Stimulated activated CD4-positive, alpha-beta T cell treated with anti-CD3 and anti-CD28 coated beads, Interleukin-15, amount 100 ng/mL, for 1 hour (primary cell): Measurements from ENCODE around the gene CHD2.
A peak's percentile ranks its signal among the peaks of the same experiment; 100 is the strongest.

Experiments used
- DNase-seq, 2 donors: peaks; one replicate each; pipeline ENCODE4 v3.0.0-alpha.2; 2020; ENCODE audit warnings: low read depth in 1 of 2, low spot score in 1 of 2

CHD2 gene

DNA sequence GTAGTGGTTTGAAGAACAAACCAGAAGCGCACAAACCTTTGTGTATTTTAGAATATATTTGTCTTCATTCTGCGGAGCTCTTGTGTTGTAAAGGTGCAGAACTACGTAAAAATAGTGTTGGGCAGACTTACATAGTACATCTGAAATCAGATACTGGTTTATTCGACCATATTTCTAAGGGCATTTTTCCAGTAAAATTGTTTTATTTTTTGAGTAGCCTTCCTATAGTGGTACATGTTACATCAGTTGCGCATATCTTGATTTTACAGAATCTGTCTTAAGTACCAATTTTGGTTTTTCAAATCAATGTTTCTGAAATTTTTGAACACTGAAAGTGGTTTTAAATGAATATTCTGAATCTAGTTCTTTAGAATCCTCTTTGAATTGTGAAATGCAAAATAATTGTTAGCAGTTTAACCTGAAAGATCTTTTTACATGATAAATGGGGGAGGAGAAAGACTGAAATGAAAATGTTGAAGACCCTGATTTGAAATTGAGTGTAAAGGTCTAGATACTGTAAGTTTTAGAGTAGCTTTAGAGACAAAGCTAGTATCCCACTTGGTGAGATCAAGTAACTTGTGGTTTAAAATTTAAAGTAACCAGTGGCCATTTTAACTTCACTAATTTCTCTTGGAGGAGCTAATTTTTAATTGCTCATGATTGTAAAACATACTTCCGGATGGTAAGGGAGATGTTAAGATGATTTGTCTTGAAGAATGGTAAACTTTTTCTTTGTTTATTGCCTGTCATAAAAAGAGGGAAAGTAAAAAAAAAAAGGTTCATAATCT, 15.5 kb upstream of the CHD2 start:
- DNase-seq, result no peak

DNA sequence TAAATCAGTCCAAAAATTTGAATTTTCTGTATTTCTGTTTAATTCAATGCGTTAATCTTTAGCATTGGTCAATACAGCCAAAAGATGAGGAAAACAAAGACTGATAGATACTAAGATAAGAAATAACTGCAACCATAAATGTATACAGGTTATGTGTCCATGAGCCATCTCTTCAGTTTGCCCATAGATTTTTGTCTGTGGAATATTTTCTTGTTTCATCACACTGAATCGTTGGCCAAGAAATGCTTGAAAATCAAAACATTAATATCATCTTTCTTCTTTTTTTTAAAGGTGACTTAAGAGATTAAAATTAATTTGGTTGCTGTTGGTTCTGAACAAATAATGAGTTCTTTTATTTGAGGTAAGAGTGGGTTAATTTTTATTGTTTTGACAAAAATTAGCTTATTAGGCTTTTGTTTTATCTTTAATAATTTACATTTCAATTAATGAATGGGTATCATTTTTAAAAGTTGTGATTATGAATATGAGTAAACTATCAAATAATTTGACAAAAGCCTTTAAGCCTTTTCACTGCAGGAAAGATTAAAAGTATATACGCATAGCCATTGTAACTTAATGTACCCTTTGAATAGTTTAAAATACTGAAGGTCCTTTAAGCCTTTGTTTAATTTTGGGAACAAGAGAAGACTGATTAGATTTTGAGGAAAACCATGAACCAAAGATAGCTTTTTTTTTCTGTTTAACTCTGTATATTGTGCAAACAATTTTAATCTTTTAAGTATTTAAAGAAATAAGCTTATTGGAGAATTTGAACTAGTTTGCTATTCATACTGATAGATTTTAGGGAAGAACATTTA, 14.7 kb upstream of the CHD2 start:
- DNase-seq, result no peak

DNA sequence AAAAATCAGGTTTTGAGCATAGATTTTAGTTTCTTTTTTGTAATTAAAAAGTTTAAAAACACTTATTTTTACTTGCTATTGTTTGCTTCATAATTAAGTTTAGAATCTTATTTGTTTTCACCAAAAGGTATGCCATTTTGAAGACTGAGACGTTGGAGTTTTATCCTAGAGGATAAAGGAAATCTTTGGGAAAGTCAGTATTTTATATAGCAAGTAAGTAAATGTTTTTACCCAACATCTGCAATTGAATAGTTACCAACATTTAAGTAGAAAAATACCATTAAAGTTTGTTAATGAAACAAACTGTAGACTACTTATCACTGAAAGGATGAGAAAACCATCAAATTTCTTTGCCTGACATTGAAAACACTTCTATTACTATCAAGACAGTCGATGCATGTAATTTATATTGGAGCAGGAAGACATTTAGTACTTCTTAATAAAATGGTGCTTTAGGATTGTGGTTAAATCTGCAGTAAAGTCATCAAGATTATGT, 14.0 kb upstream of the CHD2 start:
- DNase-seq, result no peak

DNA sequence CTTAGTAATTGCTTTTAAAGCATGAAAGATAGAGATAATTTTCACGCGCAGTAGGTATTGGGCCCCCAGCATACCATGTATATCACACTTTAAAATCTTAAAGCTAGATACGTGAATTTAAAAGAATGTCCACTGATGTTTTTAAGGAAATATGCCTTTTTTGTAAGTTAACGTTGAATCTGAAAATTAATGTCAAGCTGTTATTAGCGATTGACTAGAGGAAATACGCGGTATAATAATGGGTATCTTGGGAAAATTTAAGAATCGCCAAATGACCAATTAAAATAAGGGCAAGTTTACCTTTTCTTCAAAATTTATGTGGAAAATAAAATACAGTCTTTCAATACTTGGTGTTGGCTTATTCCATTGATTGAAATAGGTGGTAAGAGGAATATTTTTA, 13.3 kb upstream of the CHD2 start:
- no peak for DNase-seq

DNA sequence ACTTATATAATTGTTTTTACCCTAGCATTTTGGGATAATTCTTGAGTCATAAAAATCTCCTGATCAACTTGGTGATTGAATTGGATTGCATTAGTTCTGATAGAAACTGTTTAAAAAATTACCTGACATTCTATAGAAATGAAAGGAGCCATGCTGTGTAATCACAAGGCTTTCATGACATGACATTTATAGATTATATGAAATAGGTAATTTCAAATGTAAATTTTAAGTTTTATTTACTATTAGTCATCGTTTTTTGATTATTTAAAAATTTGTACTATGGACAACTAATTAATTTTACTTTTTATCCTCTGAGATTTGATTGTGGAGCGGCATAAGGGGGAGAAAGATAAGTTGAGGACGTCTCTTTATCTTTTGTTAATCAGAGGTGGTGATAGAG, 12.3 kb upstream of the CHD2 start:
- DNase-seq, result no peak

DNA sequence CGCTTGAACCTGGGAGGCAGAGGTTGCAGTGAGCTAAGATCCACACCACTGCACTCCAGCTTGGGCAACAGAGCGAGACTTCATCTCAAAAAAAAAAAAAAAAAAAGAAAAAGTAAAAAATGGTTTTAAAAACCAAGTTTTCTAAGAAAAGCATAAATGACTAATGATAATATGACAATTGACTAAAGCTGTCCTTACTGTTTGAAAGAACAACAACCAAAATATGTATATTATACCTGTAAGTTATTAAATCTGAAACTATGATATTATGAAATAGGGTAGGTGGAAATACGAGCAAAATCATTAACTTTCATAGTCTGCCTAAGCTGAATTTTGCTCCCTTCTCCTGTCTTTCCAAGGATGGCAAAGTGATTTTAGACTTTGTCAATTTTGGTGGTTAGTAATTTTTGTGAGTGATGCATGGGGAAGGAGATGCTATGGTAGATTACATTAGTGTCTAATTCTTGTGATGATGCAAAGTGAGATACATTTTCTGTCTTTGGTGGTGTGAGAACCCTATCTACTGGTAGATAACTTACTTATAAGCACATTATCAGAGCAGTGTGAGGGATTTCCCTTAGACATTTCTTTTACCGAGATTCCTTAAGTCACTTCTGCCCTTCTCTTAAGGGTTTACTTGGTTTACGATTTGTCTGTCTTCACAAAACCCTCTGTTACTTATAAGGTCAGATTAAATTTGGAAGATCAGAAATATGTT, 10.6 kb upstream of the CHD2 start:
- DNase-seq, result no peak

DNA sequence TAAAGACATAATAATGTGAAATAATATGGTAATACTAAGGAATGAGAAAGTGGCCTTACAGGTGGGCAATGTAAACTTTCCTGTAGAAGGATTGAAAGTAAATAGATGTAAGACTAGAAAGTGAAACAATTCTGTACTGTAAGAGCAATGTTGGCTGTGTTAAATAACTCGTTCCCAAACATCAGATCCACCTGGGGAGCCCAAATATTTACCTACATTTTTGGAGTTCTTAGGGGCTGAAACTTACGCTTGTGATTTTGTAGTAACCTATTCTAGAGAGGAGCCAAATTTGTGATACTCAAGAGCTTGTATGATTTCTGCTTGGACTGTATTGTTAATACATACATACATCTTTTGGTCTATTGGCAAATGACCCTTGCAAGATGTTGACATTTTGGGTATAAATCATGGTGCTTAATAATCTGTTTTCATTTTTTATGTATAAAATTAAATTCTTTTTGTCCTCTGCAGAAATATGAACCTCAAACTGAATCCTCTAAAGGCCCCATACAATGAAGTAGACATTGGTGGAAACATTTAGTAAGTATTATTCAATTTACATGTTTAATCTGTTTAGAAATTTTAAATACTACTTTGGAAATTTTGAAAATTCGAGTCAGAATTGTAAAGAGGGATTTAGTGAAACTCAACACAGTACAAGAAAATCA, 8.5 kb upstream of the CHD2 start:
- DNase-seq, result no peak

DNA sequence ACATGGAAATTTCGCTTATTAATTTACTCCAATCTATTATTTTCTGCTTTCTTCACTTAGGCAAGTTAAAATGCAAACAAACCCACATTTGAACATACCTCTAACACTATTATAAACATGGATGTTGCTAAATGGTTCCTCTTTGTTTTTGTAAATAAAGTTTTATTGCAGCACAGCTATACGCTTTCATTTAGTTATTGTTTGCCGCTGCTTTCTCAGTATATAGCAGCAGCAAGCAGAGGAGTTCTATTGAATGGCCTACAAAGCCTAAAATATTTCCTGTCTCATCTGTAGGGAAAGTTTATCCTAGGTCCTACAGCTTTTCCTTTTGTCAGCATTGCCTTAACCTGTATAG, 7.9 kb upstream of the CHD2 start:
- DNase-seq, result no peak

DNA sequence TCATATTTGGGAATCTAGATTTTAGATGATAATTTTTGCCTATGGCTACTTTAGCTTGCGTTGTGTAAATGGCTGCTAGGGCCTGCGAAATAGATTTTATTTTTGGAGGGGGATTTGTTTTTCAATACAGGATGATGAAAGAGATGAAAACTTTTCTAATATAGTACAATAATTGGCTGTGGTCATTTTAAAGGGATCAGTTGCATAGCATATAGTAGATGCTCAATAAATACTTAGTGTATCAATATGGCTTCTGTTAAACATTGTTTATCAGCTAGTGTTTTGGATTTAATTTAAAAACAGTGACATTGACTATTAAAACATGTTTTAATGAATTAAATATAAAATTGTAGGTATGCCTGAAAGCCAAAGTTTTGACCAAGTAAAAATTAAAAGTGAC, 6.9 kb upstream of the CHD2 start:
- no peak for DNase-seq

DNA sequence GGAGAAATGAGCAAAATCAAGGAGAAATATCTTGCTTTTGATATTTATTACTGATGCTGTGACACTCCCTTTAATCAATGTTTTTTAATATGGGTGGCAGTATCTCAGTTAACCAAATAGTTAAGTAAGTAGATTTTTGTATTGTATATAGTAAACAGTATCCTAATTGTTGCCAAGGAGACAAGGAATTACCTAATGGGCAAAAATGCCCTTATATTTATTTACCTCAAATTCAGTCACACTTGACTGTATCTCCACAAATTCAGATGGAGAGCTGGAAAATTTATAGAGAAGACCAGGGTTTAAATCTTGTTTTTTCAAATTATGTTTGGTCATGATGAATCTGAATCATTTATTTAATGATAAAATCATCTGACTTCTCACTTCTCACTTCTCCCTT, 3.6 kb upstream of the CHD2 start:
- no peak for DNase-seq

DNA sequence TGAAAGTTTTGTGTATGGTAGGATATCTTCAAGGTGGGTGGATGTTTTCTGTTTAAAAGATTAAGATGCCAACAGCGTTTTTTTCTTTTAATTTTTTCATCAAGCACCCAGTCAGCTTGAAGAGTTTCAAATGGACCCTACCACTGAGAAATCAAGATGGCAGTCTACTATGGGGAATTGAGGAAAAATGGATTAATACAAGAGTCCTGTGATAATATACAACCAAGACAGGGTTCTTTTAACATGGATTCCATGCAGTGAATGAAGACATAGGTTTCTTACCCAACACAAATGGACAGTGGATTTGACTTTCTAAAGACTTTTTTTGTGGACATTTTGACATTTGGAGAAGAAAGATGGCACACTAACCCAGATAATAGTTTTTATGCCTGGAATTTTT, 2.5 kb upstream of the CHD2 start:
- no peak for DNase-seq

DNA sequence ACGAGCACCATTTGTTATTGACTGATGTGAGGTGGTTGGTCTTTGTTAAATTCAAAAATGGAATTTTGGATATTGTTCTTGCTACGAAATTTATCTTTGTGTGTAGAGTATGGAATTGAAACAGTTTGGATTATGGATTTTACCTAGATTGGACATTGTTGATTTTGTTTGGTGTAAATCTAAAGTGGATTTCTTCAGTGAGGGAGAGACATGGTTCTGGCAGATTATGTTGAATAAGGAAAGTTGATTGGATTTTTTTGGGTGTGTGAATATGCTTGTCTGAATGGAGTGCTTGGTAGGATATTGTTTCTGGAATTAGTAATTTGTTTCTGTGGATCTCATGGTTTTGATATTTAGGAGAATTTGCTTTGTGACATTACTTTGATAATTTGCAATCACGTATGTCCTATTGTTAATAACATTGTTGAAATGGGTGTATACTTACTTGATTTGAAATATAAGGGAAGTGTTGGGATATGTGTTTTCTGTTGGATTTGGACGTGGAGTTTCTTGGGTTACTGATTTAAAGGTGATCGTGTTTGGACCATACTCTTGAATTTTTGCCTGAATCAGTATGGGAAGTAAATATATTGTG, 1.0 kb upstream of the CHD2 start:
- DNase-seq, result no peak

DNA sequence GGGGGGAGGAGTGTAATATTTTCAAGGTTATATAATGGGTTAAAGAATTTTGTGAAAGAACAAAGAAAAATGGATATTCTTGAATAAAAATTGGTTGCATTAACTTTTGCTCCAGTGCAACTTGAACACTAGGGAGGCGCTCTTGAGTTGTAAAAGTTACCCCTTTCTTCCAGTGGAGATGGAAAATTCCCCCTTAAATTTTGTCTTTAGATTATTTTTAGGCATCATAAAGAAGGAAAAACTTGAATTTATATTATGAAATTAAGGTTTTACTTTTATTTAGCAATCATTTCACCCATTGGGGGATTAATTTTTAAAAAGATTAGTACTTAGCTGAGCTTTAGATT, 550 bp upstream of the CHD2 start:
- no peak for DNase-seq

DNA sequence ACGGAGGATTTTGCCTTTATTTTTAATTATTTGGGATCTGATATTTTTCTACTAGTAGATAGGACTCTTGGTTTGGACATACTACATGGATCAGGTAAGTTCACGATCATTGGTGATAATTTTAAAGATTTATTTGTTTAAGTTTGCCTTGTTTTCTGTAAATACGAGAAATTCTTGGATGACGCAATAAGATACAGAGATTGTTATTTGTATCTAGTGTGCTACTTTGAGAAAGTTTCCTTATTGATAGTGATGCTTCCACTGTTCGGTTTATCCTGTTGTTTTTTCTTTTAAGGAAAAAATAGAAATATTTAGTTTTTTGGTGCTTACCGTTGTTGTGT, 577 bp downstream of the CHD2 start:
- DNase-seq, result no peak

DNA sequence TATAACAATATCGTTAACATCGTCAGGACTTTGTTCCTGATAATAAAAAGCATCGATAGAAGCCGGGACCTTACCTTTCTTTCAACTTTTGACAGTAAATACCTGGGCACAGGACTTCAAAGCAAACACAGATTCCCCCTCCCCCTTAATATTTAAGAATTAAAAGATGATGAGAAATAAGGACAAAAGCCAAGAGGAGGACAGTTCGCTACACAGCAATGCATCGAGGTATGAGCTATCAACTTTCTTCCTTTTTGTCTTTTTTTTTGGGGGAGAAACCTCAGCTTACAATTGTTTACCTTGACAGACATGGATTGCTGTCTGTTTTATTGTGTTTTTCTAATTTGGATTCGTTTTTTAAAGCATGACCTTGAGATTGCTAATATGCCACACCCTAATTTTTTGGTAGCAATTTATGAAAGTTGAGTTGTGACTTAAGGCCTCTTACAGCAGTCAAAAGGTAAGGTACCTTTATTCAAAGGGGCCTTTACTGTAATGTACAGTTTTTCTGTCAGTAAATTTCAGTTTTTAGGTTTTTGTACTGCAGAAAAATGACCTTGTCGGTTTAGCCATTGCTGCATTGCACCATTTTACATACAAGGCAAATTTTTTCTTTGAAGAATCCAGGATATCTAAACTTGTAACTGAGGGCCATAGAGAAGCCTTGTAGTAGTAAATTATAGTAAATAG, 1.1 kb downstream of the CHD2 start:
- no peak for DNase-seq

DNA sequence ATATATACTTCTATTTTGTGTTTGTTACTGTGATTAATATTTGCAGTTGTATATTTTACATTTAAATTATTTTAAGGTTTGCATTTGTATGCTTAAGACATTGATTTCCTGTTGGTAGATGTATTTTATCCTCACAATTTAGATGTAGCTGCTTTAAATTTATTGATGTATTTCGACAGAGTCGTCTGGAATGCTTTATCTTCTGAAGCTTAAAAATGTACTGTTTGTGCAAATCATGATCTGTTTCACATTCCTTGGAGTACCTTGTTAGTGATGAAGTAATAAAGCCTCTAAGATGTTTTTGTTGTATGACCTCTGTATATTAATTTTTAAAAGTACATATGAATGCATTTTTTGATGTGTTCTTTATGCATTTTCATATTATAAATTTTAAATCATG, 1.9 kb downstream of the CHD2 start:
- no peak for DNase-seq

DNA sequence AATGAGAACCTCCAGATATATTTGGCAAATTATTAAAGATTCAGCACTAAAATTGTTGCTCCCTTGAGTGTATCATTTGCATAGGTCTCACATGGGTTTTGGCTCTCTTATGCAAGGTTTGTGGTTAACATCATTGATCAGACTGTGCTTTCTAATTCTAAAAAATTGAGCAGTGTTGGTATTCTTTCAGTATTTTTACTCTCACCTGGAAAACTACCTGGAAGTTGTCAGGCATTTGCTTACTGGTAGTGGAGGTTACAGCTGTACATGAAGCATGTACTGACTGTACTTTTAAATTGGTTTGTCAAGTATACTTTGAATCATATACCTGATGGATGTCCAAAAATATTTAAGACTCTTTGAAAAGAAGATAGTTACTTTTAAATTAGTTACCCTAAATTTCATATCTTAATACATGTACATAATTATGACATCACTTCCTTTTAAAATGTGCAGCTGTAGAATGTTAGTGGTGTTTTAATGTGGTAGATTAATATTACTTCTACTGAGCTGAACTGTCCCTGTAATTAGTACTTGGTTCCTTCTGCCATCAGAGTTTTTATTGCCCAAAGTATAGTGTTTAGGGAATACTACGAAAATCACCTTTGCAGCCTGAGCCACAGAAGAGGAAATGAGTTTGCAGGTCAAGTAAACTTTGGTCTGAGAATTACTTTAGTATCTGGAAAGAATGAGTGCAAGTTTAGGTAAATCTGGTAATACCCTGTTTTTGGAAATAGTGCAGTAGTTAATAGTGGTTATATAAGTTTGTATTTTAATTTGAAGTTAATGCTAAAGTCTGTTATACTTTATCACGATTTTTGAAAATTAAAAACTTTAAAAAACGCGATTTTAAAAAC, 2.8 kb downstream of the CHD2 start:
- DNase-seq, result no peak

DNA sequence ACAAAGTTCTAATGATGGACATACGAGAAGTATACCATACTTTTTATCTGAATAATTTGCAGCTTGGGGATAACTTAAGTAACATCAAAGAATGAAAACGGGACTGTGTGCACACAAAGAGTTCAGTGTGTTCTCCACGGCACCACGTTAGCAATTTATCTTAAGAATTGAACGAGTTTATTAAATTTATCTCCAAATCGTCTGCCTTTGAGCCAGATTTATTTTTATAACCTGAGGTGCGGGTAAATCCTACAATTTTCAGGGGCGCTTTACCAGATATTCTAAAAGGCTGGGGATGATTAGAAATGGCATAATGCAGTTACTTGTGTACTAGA, 3.5 kb downstream of the CHD2 start:
- no peak for DNase-seq

DNA sequence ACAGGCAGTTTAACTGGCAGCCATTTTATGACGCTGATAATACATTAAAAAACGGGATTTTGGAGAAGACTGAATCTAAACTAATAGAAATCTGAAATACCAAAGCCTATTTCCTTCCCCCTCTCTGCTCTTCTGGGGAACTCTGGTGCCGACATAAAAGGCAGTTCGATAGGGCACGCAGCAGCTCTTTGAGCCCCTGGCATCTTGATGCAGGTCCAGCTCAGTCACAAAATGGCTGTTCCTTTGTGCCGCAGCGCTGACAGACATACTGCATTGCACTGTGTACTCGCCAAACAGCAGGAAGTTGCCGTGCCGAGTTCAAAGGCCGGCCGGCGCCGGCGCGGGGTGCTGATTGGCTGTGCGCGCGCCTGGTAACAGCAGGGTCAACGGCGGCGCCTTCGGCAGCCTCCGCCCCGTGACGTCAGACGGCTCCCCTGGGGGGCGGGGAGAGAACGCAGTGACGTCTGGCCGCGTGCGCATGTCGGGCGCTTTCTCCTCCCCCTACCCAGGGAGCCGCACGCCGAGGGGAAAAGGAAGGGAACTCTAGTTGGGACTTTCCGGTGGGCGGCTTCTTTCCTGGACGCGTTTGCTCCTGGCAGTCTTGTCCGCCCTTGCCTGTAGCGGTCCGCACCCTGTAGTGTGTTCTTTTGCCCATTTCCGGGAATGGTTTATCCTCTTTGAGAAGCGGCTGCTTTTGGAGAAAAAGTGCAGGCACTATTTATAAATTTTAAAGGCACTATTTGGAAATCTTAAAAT, 4.0 kb downstream of the CHD2 start:
- peak; percentile 98 for DNase-seq
